CD4-positive, alpha-beta T cell treated with Interleukin-15 for 1 hour (primary cell): ENCODE results near the gene ANXA4.
"Not testable (repeated sequence)": the region's sequence is repeated elsewhere in the genome, so short reads cannot be mapped to it uniquely, and the experiment has no call there.

Experiments
- DNase-seq: peaks from one replicate; pipeline ENCODE4 v3.0.0-alpha.2; 2020

The ANXA4 gene

GRCh38 chr2:69721022-69721421 is 20.9 kb upstream of the ANXA4 start:
- no peak for DNase-seq

DNA sequence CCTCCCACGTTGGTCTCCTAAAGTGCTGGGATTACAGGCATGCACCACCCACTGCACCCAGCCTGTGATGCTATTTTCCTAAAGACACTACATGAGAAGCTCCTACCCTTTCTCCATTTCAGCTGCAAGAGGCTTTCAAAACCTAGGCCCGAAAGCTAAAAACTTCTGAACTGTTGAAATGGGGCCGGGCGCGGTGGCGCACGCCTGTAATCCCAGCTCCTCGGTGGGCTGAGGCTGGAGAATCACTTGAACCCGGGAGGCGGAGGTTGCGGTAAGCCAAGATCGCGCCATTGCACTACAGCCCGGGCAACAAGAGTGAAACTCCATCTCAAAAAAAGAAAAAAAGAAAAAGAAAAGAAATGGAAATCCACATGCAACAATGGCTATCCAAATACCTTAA is 18.1 kb upstream of the ANXA4 start:
- no peak for DNase-seq

DNA sequence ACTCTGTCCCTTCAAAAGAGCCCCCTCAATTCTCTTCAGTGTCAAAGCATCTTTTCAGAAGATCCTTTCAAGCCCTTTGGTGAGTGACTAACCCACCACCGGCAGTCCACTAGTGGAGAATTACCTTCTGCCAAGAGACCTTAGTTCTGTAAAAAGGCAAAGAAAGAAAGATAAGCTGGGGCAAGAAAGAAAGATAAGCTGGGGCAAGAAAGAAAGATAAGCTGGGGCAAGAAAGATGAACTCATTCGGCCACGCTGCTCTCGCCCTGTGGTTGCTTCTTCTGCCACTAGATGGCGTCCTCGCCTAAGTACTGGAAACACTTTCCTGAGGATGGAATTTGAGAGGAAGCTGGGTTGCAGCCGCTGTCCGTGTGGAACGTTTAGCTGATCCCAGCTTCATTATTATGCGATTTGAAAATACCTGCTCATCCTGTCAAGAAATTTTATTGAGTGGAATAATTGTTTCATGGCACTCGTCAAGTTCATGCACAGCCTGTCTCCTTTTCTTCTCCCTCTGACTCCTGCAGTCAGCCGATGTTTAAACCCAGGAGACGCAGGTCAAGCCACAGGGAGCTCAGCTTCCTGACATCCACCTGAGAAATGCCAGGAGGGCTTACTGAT is 17.3 kb upstream of the ANXA4 start:
- peak; percentile 75 for DNase-seq

DNA sequence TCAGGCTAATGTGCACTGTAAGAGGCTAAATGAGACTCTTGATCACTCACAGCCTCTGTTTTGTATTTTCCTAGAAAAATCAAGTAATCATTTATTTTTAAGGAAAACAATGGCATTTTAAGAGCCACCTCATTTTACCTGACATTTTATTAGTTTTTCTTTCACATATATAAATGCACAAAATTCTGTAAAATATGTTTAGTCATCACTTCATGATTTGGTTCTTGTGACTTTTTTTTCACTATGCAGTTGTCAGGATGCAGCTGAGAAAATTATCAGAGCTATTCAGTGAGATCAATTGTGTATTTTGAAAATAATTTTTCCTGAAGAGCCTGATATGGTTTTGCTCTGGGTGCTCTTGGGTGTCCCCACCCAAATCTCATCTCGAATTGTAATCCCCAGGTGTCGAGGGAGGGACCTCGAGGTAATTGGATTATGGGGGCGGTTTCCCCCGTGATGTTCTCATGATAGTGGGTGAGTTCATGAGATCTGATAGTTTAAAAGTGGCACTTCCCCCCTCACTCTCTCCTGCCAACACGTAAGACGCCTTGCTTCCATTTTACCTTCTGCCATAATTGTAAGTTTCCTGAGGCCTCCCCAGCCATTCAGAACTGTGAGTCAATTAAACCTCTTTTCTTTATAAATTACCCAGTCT is 16.1 kb upstream of the ANXA4 start:
- DNase-seq, result no peak

GRCh38 chr2:69729266-69729665 is 12.7 kb upstream of the ANXA4 start:
- DNase-seq, result no peak

DNA sequence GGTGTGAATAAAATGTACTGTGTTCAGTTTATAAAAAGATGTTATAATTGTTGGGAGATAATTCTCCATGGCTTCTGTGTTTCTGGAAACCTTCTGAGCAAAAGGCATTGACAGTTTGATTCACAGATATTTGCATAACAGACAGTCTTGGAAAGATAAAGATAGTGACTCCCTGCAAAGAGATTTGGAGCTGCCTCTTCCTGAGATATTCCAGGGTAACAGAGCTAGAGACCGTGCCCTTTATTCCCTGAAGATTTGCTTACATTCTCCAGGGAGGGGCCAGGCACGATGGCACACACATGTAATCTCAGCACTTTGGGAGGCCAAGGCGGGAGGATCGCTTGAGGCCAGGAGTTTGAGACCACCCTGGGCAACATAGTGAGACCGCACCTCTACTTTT is 12.2 kb upstream of the ANXA4 start:
- DNase-seq, result no peak

- no peak for DNase-seq
These were observed 10.6 kb upstream of the ANXA4 start for GRCh38 chr2:69731147-69731970.

DNA sequence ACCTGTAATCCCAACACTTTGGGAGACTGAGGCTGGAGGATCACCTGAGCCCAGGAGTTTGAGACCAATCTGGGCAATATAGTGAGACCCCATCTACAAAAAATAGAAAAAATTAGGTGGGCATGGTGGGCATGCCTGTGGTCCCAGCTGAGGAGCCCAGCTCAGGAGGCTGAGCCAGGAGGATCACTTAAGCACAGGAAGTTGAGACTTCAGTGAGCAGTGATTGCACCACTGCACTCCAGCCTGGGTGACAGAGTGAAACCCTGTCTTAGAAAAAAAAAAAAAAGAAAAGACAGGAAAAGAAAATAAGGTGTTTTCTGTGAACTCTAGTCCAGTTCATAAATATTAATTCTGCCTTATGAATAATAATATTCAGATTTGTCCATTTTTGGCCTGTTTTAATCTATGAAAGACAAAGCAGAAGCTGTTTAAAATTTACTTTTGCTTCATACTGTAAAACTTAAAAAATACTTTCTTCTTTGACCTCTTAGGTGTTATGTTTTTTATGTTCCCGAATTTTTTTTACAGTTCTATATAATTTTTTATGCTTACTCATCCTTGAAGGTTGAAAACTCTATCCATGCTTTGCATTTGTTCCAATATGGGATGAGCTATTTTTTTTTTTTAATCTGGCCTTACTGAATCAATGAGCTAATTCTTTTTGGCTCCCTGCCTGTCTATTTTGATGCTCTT is 8.4 kb upstream of the ANXA4 start:
- DNase-seq, result no peak

DNA sequence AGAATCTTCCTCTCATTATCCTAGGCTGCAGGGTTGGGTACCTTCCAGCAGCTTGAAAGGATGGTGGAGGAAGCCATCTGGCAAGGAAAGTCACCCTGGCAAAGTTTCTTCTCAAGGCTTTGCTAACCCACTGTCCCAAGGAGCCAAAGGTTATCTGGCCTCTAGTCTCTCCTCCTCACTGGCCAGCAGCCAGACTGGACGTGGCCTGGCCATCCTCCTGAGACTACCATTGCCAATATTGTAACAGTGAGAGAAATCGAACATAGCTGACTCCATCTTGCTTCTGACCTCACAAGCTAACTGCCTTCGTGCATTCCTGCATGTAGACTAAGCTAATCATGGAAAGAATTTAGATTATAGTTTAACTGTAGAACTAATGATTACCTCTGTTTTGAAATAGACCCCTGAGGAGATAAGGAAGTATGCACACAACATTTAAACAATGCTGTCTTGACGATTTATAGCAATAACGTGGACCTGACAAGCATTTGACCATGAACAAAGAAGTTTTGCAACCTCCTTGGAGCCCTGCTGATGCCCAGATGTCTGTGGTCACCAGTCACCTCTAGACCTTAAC is 7.8 kb upstream of the ANXA4 start:
- no peak for DNase-seq

GRCh38 chr2:69734854-69735544 is 6.9 kb upstream of the ANXA4 start:
- DNase-seq, result no peak

DNA sequence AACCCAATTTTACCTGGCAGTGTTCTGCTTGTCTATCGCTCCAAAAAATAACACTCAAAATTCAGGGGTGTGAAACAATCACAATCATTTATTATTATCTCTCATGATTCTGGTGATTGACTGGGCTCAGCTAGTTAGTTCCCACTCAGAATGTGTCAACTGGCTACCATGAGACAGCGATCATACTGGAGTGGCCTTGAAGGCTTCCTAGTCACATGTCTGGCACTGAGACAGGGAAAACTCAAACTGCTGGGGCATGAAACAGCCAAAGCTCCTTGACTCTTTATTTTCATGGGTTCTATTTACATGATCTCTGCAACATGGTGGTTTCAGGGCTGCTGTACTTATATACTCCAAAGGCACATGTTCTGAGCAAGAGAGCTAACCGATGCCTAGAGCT is 6.2 kb upstream of the ANXA4 start:
- no peak for DNase-seq

- DNase-seq, result not testable (repeated sequence)
These were observed 3.8 kb upstream of the ANXA4 start for GRCh38 chr2:69738149-69738548.

GRCh38 chr2:69740502-69740951 is 1.4 kb upstream of the ANXA4 start:
- DNase-seq, result no peak

DNA sequence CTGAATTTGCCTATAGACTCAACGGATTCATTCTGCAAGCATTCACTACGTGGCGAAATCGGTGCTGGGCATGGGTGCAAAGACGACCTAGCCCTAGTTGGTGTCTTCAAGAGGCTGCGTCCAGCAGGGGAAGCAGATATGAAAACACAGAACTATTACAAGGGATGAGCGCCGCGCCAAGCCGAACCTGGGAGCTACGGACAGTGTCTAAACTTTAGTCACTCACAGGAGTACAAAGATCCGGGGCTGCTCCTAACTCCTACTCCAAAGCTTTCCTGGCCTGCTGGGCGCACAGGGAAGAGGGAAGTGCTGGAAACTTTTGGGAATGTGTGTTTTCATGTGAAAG is 732 bp upstream of the ANXA4 start:
- peak; percentile 23 for DNase-seq

DNA sequence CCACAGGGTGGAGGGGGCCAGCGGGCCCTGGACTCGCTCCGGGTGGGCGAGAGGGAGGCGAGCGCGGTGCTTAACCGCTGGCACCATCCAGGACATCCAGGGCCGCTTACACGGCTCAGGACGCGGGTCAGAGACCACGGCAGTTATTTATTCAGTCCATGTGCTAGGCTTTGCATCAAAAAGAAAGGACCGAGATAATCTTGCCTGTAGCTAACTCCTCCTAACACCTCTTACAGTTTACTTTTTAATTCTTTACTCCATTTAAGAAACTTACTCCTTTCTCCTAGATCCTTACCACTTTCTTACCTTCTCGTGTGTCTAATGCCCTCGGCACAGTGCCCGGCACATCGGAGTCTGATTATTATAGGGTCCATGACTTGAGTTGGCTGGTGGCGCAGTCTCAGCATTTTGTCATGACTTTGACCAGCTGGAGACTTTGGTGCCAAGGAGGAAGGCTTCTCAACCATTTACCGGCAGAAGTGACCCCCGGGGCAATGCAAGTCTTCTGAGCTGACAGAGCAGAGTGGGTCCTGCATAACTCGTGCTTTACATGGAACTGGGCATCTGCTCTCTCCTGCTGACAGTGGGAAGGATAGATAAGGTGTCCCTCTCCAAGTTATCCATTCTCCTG is 503 bp downstream of the ANXA4 start:
- no peak for DNase-seq

DNA sequence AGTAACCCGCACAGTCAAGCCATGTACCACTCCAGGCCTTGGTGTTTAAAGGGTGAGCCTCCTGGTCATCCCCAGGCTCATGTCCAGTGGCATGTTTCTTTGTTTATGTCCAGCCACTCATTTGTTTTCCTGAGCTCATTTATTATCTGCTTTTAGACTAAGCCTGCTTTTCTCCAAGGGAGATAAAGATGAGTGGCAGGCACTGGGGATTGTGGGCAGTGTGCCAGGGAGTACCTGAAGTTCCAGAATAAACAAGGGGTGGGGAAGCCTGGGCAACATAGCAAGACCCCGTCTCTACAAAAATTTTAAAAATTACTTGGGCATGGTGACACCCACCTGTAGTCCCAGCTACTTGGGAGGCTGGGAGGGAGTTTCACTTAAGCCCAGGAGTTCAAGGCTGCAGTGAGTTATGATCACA is 1.9 kb downstream of the ANXA4 start:
- DNase-seq, result no peak

DNA sequence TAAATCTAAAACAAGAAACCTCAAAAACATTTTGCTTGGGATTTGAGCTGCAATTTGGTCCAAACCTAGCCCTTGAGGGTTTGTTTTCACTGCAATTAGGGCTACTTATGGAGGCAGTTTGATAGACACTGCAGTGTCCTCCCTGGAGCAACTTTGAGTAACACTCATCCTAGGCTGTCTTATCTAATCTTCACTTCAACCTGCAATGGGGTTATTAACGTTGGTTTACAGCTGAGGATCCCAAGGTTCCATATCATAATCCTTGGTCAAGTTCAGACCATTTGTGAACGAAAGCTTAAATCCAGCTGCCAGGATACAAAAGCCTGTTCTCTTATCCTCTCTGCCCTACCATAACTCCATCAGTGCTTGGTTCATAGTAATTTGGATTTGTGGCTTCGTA is 2.5 kb downstream of the ANXA4 start:
- no peak for DNase-seq

DNA sequence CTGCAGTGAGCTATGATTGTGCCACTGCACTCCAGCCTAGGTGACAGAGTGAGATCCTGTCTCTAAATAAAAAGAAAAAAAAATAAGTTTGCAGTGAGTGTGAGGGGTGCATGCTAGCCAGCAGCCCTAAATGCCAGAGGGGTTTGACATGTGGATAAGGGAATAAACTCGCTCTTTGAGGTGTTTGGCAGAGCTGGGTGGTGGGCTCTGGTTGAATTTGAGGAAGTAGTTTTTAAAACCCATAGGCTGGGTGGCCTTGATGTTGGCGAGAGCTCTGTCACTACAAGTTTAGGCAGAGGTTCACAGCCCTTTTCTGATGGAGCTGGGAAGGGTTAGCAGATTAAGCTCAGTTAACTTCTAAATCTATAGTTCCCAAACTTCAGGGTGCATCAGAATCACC is 3.1 kb downstream of the ANXA4 start:
- no peak for DNase-seq

DNA sequence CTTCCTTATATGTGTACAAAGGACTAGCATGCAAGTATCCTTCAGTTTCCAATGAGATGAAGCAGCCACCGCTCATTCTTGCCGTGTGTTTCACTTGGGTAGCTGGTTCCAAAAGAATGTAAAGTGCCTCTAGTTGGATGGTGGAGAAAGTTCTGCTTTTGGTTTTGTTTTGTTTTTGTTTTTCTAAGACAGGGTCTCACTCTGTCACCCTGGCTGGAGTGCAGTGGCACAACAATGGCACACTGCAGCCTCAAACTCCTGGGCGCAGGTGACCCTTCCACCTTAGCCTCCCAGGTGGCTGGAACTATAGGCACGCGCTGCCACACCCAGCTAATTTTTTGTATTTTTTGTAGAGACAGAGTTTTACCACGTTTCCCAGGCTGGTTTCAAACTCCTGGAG is 8.3 kb downstream of the ANXA4 start:
- no peak for DNase-seq

GRCh38 chr2:69753659-69754363 is 11.9 kb downstream of the ANXA4 start:
- no peak for DNase-seq

DNA sequence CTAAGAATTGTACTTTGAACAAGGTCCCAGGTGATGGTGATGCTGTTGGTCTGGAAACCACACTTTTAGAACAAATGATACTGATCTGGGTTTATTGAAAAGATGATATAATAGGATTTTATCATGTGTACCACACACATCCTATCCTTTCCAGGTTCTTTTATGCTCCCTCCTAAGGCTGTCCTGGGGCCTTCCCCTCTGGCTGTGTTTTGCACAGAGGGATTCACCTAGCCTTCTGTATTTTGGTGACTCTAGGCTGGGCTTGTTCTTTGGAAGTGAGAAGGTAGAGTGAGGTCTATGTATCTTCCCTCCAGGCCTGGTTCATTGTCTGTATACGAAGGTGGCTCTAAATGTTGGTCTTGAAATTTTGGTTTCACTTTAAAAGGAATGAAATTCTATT is 12.7 kb downstream of the ANXA4 start:
- DNase-seq, result no peak
